Tibial artery (tissue), 4 donors: ENCODE data around the gene BCL2.
A peak's percentile ranks its signal among the peaks of the same experiment; 100 is the strongest.

Experiments used
- DNase-seq, 2 donors: peaks; one replicate each; pipeline ENCODE4 v3.0.0-alpha.2; 2019
- H3K27ac ChIP-seq, 2 donors: fragments of 200-600 bp; sonication (generic) in 1 of 2; 1 replicate in 1 of 2; 2 replicates in 1 of 2; pipeline ENCODE4 v1.5.1; 2018 to 2019; ENCODE audit warnings: mild to moderate bottlenecking in 1 of 2
- H3K27me3 ChIP-seq, 2 donors: fragments of 200-600 bp; sonication (generic) in 1 of 2; one replicate each; pipeline versions ENCODE4 v1.5.1 to v1.6.0; 2016 to 2019
- H3K36me3 ChIP-seq, 3 donors: fragments of 200-600 bp; sonication (generic) in 2 of 3; one replicate each; pipeline ENCODE4 v1.5.1; 2016 to 2019; ENCODE audit warnings: mild to moderate bottlenecking in 2 of 3
- H3K4me1 ChIP-seq, 4 donors: fragments of 200-600 bp; sonication (generic) in 2 of 4; 1 replicate in 3 of 4; 2 replicates in 1 of 4; pipeline ENCODE4 v1.5.1; 2016 to 2019
- H3K4me3 ChIP-seq, 2 donors: fragments of 200-600 bp; sonication (generic) in 1 of 2; 1 replicate in 1 of 2; 2 replicates in 1 of 2; pipeline ENCODE4 v1.5.1; 2018 to 2019; ENCODE audit warnings: mild to moderate bottlenecking in 2 of 2
- H3K9me3 ChIP-seq, 3 donors: fragments of 200-600 bp; sonication (generic) in 1 of 3; one replicate each; pipeline ENCODE4 v1.5.1; 2016 to 2019
- CTCF ChIP-seq, 2 experiments: fragments of 200-600 bp in 1 of 2; fragments of 450-650 bp in 1 of 2; IDR thresholded peaks; one replicate each; pipeline ENCODE4 v1.5.1; 2017 to 2019; ENCODE audit warnings: antibody characterized with exemption in 2 of 2, mild to moderate bottlenecking in 1 of 2, moderate library complexity in 1 of 2
- intact Hi-C: fragments of 100-400 bp; cut with DNase I; formaldehyde crosslinking; loops from one replicate; pipeline ENCODE4 v1.15.0; 2023; ENCODE audit warnings: low total_unique reads

Gene BCL2

DNA sequence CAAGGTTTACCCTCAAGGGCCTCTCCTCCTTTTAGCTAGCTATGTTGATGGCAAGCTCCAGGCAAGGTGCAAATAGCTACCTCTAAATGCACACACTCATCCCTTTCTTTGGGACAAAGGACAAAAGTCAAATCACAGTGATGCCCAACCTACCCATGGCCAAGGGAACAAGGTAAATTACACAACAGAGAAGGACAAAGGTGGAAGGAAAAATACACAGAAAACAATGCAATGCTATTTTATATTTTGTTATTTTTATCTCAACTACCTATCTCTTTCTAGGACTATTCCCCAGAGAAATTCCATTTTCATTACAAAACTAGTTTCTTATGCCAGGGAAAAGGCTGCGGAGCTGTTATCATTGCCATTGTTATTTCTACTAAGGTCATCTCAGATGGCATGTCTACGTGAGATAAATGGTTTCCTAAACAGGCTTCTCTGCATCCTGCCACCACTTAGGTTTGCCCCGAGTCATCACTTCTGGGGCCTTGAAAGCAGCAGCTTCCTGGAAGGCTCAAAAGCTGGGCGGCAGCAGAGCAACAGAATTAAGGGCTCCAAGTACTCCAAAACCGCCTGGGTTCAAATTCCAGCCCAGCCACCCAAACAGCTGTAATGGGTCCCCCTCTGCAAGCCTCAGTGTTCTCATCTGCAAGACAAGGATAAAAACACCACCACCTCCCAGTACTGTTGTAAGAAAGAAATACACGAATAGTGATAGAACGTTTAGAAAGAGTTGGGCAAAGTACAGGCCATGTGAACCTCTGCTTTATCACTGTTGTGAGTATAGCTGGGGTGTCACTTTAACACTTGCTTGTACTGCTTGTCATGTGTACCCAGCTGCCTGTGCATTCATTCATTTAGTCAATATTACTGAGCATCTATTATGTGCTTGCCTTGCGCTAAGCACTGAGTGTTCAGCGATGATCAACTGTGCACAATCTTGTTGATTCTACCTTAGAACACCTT is 20.9 kb downstream of the BCL2 start:
- Histone ChIP-seq H3K4me1 (peaks cover 0 to 61% (median 39%) of the 10 kb centered on the region in 4 donors), H3K27me3 (no peaks in the 10 kb centered on the region), H3K9me3 (no peaks in the 10 kb centered on the region), H3K36me3 (no peaks in the 10 kb centered on the region), H3K27ac (no peak overlapping the region), H3K4me3 (no peak overlapping the region)
- no peak for TF ChIP-seq CTCF (IDR thresholded peaks at IDR 0.05)
- intact Hi-C loops = no loop called here
- no peak for DNase-seq

GRCh38 chr18:63297687-63298399 is 21.7 kb downstream of the BCL2 start:
- Histone ChIP-seq H3K4me3 (no peak overlapping the region), H3K27ac (no peak overlapping the region), H3K27me3 (no peaks in the 10 kb centered on the region), H3K36me3 (no peaks in the 10 kb centered on the region), H3K4me1 (peaks cover 0 to 61% (median 38%) of the 10 kb centered on the region in 4 donors), H3K9me3 (no peaks in the 10 kb centered on the region)
- no peak for DNase-seq
- intact Hi-C loops = no loop called here
- no peak for TF ChIP-seq CTCF (IDR thresholded peaks at IDR 0.05)

- peak overlapping the region in 1 of 2 donors; percentile 17 for H3K27ac ChIP-seq
Measured at GRCh38 chr18:63293935-63294334, 25.6 kb downstream of the BCL2 start.

DNA sequence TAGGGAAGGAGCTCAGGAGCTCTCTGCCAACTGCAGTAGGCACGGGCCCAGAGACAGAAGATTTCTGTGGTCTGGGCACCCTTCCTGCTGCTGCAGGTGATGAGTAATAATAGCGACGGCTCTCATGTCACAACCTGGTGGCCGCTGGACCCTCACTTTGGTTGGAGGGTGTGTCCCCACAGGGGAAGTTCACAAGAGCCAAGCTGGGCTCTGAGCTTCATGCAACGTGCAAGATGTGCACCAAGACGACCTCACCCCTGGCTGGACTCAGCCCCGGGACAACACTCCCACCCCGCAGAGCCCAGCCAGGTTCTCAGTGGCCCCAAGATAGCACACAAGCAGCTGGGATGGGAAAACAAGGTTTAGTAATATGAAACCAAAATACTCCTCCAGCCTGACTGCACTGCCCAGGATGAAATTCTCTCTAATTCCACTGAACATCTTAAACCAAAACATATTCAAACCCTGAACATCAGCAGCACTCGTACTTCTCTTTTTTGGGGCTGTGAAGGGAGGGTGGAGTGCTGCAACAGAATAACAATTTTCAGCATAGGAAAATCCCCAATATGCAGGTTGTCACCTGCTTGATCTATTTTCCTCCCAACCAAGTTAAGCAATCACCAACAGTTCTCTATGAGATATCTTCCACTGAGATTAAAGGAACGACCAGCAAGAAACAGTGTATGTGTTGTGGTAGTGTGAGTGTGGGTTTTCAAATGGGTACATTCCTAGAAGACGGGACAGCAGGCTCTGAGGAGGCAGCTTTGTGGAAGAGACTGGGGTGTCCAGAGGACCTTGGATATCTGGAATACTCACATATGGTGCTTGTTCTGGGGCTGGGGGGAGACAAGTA is 26.5 kb downstream of the BCL2 start:
- peaks cover 0 to 61% (median 29%) of the 10 kb centered on the region in 4 donors for H3K4me1 ChIP-seq
- DNase-seq = no peak
- no peaks in the 10 kb centered on the region for H3K9me3 ChIP-seq
- no peak overlapping the region for H3K4me3 ChIP-seq
- intact Hi-C loops = no loop called here
- no peak for TF ChIP-seq CTCF (IDR thresholded peaks at IDR 0.05)
- H3K36me3 ChIP-seq = no peaks in the 10 kb centered on the region
- no peaks in the 10 kb centered on the region for H3K27me3 ChIP-seq
- peak overlapping the region in 1 of 2 donors; percentile 17 for H3K27ac ChIP-seq

More at GRCh38 chr18:63293935-63294334, 25.6 kb downstream of the BCL2 start:
- peaks cover 0 to 58% (median 25%) of the 10 kb centered on the region in 4 donors for H3K4me1 ChIP-seq
- no peak for TF ChIP-seq CTCF (IDR thresholded peaks at IDR 0.05)
- no peak for DNase-seq
- no peaks in the 10 kb centered on the region for H3K9me3 ChIP-seq
- intact Hi-C loops = no loop called here
- H3K36me3 ChIP-seq = no peaks in the 10 kb centered on the region
- H3K4me3 ChIP-seq = no peak overlapping the region
- H3K27me3 ChIP-seq = no peaks in the 10 kb centered on the region

- Histone ChIP-seq H3K27ac (peak overlapping the region in 1 of 2 donors; percentile 5), H3K36me3 (no peaks in the 10 kb centered on the region), H3K27me3 (no peaks in the 10 kb centered on the region), H3K4me3 (no peak overlapping the region), H3K4me1 (peaks cover 0 to 72% (median 29%) of the 10 kb centered on the region in 4 donors), H3K9me3 (no peaks in the 10 kb centered on the region)
- TF ChIP-seq CTCF (IDR thresholded peaks at IDR 0.05) = no peak
- intact Hi-C loops = no loop called here
- no peak for DNase-seq
Measured at GRCh38 chr18:63291278-63291677, 28.3 kb downstream of the BCL2 start.
